Testis (tissue), 3 donors: Measurements from ENCODE around the gene GALNT18. TPM values are rescaled to one million over a fixed set of nuclear protein-coding genes. Genes with fewer than 3 reads are reported as not detected.

ENCODE experiments used
- DNase-seq: peaks from one replicate; pipeline ENCODE4 v3.0.0-alpha.2; 2019
- H3K27ac ChIP-seq, 2 donors: fragments of 200-600 bp; sonication (generic); one replicate each; pipeline ENCODE4 v1.5.1; 2019
- H3K27me3 ChIP-seq: fragments of 200-600 bp; sonication (generic); one replicate; pipeline ENCODE4 v1.5.1; 2019
- H3K36me3 ChIP-seq: fragments of 200-600 bp; sonication (generic); one replicate; pipeline ENCODE4 v1.5.1; 2017; ENCODE audit warnings: low read depth; ENCODE audit errors: missing control alignments
- H3K4me1 ChIP-seq: fragments of 200-600 bp; sonication (generic); one replicate; pipeline ENCODE4 v1.5.1; 2019
- H3K4me3 ChIP-seq, 2 donors: fragments of 200-600 bp; sonication (generic); one replicate each; pipeline ENCODE4 v1.5.1; 2017 to 2019
- H3K9me3 ChIP-seq: fragments of 200-600 bp; sonication (generic); one replicate; pipeline ENCODE4 v1.5.1; 2017
- POLR2A ChIP-seq: fragments of 450-650 bp; IDR thresholded peaks from one replicate; pipeline ENCODE4 v1.6.1; 2017; ENCODE audit warnings: antibody characterized with exemption, mild to moderate bottlenecking, moderate library complexity
- WGBS, 2 donors: methylation state at CpG; one replicate each; pipeline ENCODE4 v1.1.5; 2018; 5-methylcytosine and 5-hydroxymethylcytosine counted together
- intact Hi-C: fragments of 100-400 bp; cut with DNase I; formaldehyde crosslinking; loops from one replicate; pipeline ENCODE4 v1.15.1; 2023; ENCODE audit warnings: low total_unique reads
- polyA plus RNA-seq: library from polyadenylated mRNA; stranded (reverse); fragments of 350-450 nt; fragmentation: Illumina TruSeq; extraction: RNeasy Lipid Tissue Mini Kit (QIAGEN cat#74804); gene quantifications from one replicate; pipeline ENCODE4 v1.2.3, GENCODE V29; 2014; ENCODE audit warnings: low read depth, low replicate concordance; ENCODE audit not compliant: insufficient read depth
- total RNA-seq, 2 donors: library from RNA; depleted of rRNA; stranded (reverse); fragments of >200 nt; gene quantifications; one replicate each; pipeline ENCODE4 v1.2.3, GENCODE V29; 2016
- TF ChIP-seq, protein P1 (sequence below), 3 experiments: fragments of 450-650 bp in 2 of 3; fragments of 200-600 bp in 1 of 3; sonication (generic) in 1 of 3; IDR thresholded peaks; one replicate each; pipeline ENCODE4 v1.5.1; 2016 to 2019; ENCODE audit warnings: antibody characterized with exemption in 3 of 3, mild to moderate bottlenecking in 2 of 3, moderate library complexity in 1 of 3

GALNT18 gene
- total and polyA plus RNA-seq, 3 donors from 2014 or later = 39.2 to 106 (median 73.9) TPM

DNA sequence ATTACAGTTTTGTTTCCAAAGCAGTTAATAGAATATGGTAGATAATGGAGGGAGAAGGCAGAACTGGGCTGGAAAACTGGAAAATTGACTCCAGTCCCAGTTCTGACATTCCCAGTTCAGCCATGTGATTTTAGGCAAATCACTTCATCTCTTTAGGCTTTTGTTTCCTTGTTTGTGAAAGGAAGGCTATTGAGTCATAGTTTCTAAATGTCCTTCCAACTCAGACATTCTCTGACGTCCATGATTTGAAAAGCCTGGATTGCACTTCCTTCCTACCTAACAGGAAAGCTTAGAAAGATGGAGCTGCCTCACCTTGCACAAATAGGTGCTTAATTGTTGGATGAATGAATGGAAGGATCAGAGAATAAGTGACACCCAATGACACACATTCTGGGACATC is 19.8 kb upstream of the GALNT18 start:
- Histone ChIP-seq H3K27ac (no peak overlapping the region), H3K36me3 (no peaks in the 10 kb centered on the region), H3K4me3 (no peak overlapping the region), H3K4me1 (no peaks in the 10 kb centered on the region), H3K9me3 (no peaks in the 10 kb centered on the region), H3K27me3 (no peaks in the 10 kb centered on the region)
- WGBS, 2 donors = 82 to 85% methylated on average over 1 of the region's 1 CpG
- TF ChIP-seq POLR2A = no peak
- TF ChIP-seq, protein P1, sequence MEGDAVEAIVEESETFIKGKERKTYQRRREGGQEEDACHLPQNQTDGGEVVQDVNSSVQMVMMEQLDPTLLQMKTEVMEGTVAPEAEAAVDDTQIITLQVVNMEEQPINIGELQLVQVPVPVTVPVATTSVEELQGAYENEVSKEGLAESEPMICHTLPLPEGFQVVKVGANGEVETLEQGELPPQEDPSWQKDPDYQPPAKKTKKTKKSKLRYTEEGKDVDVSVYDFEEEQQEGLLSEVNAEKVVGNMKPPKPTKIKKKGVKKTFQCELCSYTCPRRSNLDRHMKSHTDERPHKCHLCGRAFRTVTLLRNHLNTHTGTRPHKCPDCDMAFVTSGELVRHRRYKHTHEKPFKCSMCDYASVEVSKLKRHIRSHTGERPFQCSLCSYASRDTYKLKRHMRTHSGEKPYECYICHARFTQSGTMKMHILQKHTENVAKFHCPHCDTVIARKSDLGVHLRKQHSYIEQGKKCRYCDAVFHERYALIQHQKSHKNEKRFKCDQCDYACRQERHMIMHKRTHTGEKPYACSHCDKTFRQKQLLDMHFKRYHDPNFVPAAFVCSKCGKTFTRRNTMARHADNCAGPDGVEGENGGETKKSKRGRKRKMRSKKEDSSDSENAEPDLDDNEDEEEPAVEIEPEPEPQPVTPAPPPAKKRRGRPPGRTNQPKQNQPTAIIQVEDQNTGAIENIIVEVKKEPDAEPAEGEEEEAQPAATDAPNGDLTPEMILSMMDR (IDR thresholded peaks at IDR 0.05) = no peak
- intact Hi-C loops = no loop called here
- no peak for DNase-seq

DNA sequence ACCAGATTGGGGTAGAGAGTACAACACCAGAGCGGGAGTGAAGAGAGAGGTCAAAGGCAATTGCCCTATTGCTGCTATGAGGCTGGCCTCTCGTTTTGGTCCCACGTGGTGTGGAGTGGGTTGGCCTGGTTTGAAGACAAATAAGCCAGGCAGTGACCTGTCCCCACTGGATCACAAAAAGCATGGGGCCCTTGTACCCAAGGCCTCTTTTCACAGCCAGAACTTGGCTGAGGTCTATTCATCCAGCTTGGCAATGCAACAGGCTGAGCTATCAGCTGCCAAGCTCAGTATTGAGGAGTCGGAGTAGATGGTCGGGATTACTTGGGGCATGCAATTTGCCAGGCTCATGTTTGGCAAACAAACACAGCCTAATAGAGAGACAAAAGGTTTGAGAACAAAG is 19.2 kb upstream of the GALNT18 start:
- WGBS, 2 donors = 92 to 94% methylated on average over 5 of the region's 5 CpGs
- H3K27ac ChIP-seq = no peak overlapping the region
- DNase-seq = no peak

GRCh38 chr11:11640152-11640551 is 18.3 kb upstream of the GALNT18 start:
- Histone ChIP-seq H3K4me1 (no peaks in the 10 kb centered on the region), H3K27me3 (no peaks in the 10 kb centered on the region), H3K4me3 (no peak overlapping the region), H3K27ac (no peak overlapping the region), H3K9me3 (no peaks in the 10 kb centered on the region), H3K36me3 (no peaks in the 10 kb centered on the region)
- TF ChIP-seq, protein P1 (IDR thresholded peaks at IDR 0.05) = no peak
- no peak for TF ChIP-seq POLR2A
- WGBS, 2 donors = 97 to 100% methylated on average over 1 of the region's 1 CpG
- no peak for DNase-seq
- intact Hi-C loops = no loop called here

More for the DNA sequence above, 19.2 kb upstream of the GALNT18 start:
- Histone ChIP-seq H3K4me3 (no peak overlapping the region), H3K27me3 (no peaks in the 10 kb centered on the region), H3K36me3 (no peaks in the 10 kb centered on the region), H3K4me1 (no peaks in the 10 kb centered on the region), H3K9me3 (no peaks in the 10 kb centered on the region)
- intact Hi-C loops = no loop called here
- TF ChIP-seq POLR2A = no peak
- TF ChIP-seq, protein P1 (IDR thresholded peaks at IDR 0.05) = no peak

DNA sequence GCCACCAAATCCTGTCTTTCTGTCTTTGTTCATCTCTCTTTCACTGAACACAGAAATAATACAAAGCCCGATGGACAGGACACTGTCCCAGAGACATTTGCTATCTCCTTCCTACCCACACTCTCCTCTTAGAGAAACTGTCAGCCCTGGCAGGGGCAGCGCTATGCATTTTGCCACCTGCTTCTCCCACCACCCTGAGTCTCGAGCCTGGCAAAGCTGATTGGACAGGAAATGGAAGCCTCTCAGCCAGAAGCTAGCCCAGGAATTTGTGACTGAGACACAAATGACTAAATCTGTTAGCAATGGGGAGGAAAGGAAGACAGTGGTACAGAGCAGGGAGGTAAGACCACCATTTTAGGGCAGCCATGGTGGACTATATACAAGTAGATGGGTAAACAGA is 14.9 kb upstream of the GALNT18 start:
- no peak for DNase-seq
- no peaks in the 10 kb centered on the region for H3K36me3 ChIP-seq
- H3K9me3 ChIP-seq = no peaks in the 10 kb centered on the region
- H3K4me1 ChIP-seq = no peaks in the 10 kb centered on the region
- H3K27me3 ChIP-seq = no peaks in the 10 kb centered on the region
- H3K4me3 ChIP-seq = no peak overlapping the region
- TF ChIP-seq POLR2A = no peak
- TF ChIP-seq, protein P1 (IDR thresholded peaks at IDR 0.05) = no peak
- 62 to 94% methylated on average over 3 of the region's 3 CpGs for WGBS, 2 donors
- intact Hi-C loops = no loop called here
- no peak overlapping the region for H3K27ac ChIP-seq

DNA sequence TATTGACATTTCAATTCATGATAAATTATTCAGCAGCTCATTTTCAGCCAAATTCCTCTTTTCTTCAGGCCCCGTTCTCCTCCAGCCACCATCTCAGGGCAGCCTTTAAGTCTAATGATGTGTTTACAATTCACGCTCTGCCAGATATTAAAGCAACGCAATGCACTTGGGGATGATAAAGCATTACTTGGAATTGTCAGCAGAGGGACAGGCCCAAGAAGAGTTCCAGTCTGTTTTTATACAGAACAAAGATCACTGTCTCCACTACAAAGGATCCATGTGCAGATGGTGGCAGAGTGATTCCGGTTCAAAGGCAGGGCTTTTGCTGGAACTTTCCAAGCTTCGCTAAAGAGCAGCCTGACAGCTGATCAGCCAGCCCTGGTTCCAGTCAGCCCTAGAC is 13.6 kb upstream of the GALNT18 start:
- no peaks in the 10 kb centered on the region for H3K4me1 ChIP-seq
- H3K9me3 ChIP-seq = no peaks in the 10 kb centered on the region
- no peaks in the 10 kb centered on the region for H3K36me3 ChIP-seq
- H3K27ac ChIP-seq = no peak overlapping the region
- intact Hi-C loops = no loop called here
- no peak overlapping the region for H3K4me3 ChIP-seq
- no peak for TF ChIP-seq POLR2A
- TF ChIP-seq, protein P1 (IDR thresholded peaks at IDR 0.05) = no peak
- no peaks in the 10 kb centered on the region for H3K27me3 ChIP-seq
- DNase-seq = no peak
- 70 to 81% methylated on average over 5 of the region's 5 CpGs for WGBS, 2 donors
